A549 treated with dexamethasone at 1 μM for 4 hours (cell line): ENCODE results near the gene SH3PXD2B. TPM values are rescaled to one million over a fixed set of nuclear protein-coding genes. Genes with fewer than 3 reads are reported as not detected.

Source experiments
- total RNA-seq: library from RNA; stranded (reverse); fragments of 200-300 nt; extraction: Qiagen RNA extraction; gene quantifications from 5 replicates; pipeline ENCODE4 v1.2.3, GENCODE V29; 2022

Gene SH3PXD2B
- total RNA-seq = 17.2 to 23.9 TPM (median 23.3 TPM) in 5 replicates

GRCh38 chr5:172454358-172455086 is at the start of gene SH3PXD2B:
Gene SH3PXD2B (minus strand): TSS chr5:172454525. CDS start chr5:172454352, 173 bp downstream.

GRCh38 chr5:172283020-172283861 is 171.1 kb downstream of the SH3PXD2B start, which contains the start of gene UBTD2:
Gene UBTD2 (minus strand): TSS chr5:172283764. CDS start chr5:172283665, 99 bp downstream.

Other genes starting within 250 kb of the SH3PXD2B start
- gene UBTD2, start 170.8 kb downstream of the SH3PXD2B start, total RNA-seq = 14.2 to 16.7 TPM (median 15.1 TPM) in 5 replicates
- gene NEURL1B, start 186.7 kb upstream of the SH3PXD2B start, total RNA-seq = 9.2 to 14.0 TPM (median 11.5 TPM) in 5 replicates